ENCODE measurements around the gene CAMSAP1.

Gene CAMSAP1

GRCh38 chr9:135791431-135792267 lies 115.7 kb downstream of the CAMSAP1 start:
- in situ Hi-C loops (cut with HindIII; ENCODE audit: low sequenced_read_pairs) = no loop called here

DNA sequence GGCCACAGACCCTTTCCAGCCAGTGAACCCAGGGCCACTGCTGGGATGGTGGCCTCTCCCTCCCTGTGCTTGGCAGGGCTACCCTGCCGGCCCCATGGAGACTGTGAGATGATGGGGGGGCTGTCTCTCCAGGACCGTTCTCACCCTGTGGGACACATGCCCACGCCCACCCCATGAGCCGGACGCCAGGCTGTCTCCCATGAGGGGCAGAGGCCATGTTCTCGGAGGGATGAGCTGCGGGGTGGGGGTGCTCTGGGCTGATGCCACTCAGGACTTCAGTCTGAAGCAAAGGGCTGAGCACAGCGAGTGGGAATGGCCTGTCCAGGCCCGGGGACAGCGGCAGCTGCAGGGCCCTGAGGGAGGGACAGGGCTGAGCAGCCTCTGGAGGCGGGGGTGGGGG lies 116.5 kb downstream of the CAMSAP1 start:
- no peak for TF ChIP-seq CTCF (IDR thresholded peaks at IDR 0.05; ENCODE audit: low read depth, low read length)
- in situ Hi-C loops (cut with HindIII; ENCODE audit: low sequenced_read_pairs) = no loop called here
- DNase-seq (ENCODE audit: low read depth, low spot score) = no peak
- H3K4me3 ChIP-seq (ENCODE audit: low read depth, low read length) = no peak overlapping the region

More at GRCh38 chr9:135791431-135792267, 115.7 kb downstream of the CAMSAP1 start:
- DNase-seq (ENCODE audit: low read depth, low spot score) = no peak
- no peak for TF ChIP-seq CTCF (IDR thresholded peaks at IDR 0.05; ENCODE audit: low read depth, low read length)
- no peak overlapping the region for H3K4me3 ChIP-seq (ENCODE audit: low read depth, low read length)

DNA sequence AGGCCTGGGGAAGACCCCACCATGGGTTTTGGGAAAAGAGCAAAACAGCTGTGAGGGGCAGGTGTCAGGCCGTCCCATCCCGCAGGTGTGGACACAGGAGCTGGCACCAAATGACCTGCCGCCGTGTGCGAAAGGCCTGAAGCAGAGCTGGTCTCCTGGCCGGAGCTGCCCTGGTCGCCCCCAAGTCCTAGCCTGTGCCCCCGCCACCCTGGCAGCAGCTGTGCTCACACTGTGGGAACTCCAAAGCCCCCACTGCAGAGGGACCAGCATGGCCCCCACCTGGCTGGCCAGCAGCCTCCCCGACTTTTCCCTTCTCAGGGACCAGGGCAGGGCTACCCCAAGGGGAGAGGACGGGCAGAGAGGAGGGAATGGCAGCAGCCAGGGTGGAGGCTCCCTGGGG lies 117.0 kb downstream of the CAMSAP1 start:
- no peak for DNase-seq (ENCODE audit: low read depth, low spot score)
- in situ Hi-C loops (cut with HindIII; ENCODE audit: low sequenced_read_pairs) = no loop called here
- no peak for TF ChIP-seq CTCF (IDR thresholded peaks at IDR 0.05; ENCODE audit: low read depth, low read length)
- H3K4me3 ChIP-seq (ENCODE audit: low read depth, low read length) = no peak overlapping the region

DNA sequence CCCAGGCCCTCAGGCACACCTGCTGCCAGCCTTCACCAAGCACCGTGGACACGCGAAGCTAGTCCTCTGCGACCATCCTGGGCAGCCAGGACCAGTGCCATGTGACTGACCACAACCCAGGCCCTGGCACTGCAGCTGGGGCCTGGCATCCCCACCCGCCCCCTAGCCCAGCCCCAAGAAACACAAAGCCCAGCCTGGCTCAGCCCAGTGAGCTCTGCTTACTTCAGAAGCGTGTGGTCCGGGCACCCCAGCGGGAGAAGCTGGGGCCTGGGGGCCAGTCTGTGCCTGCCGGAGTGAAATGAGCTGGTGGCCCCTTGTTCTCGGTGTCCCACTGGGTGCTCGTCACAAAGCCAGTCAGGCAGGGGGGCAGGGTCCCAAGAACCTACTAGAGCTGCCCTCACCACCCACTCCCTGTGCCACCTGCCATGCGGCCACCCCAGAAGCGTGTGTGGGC lies 117.5 kb downstream of the CAMSAP1 start:
- no peak overlapping the region for H3K4me3 ChIP-seq (ENCODE audit: low read depth, low read length)
- no peak for DNase-seq (ENCODE audit: low read depth, low spot score)
- in situ Hi-C loops (cut with HindIII; ENCODE audit: low sequenced_read_pairs) = no loop called here
- no peak for TF ChIP-seq CTCF (IDR thresholded peaks at IDR 0.05; ENCODE audit: low read depth, low read length)

GRCh38 chr9:135788576-135789300 lies 118.6 kb downstream of the CAMSAP1 start:
- in situ Hi-C loops (cut with HindIII; ENCODE audit: low sequenced_read_pairs) = no loop called here
- no peak overlapping the region for H3K4me3 ChIP-seq (ENCODE audit: low read depth, low read length)
- no peak for DNase-seq (ENCODE audit: low read depth, low spot score)
- TF ChIP-seq CTCF (IDR thresholded peaks at IDR 0.05; ENCODE audit: low read depth, low read length) = no peak

- H3K4me3 ChIP-seq (ENCODE audit: low read depth, low read length) = no peak overlapping the region
- no peak for TF ChIP-seq CTCF (IDR thresholded peaks at IDR 0.05; ENCODE audit: low read depth, low read length)
- no peak for DNase-seq (ENCODE audit: low read depth, low spot score)
- in situ Hi-C loops (cut with HindIII; ENCODE audit: low sequenced_read_pairs) = no loop called here
Measured at GRCh38 chr9:135787776-135788575, 119.4 kb downstream of the CAMSAP1 start.
